GM20000 (cell line): Measurements from ENCODE around the gene DGKQ.
"Not testable (repeated sequence)": the region's sequence is repeated elsewhere in the genome, so short reads cannot be mapped to it uniquely, and the experiment has no call there.

Experiments used
- DNase-seq: peaks from one replicate; pipeline ENCODE4 v3.0.0; 2012; ENCODE audit warnings: low spot score
- TF ChIP-seq, protein P1 (sequence below): IDR thresholded peaks from 2 replicates; pipeline ENCODE4 v1.5.1; 2012; ENCODE audit warnings: mild to moderate bottlenecking, control low read depth; ENCODE audit errors: extremely low read depth, missing control alignments

Gene DGKQ

DNA sequence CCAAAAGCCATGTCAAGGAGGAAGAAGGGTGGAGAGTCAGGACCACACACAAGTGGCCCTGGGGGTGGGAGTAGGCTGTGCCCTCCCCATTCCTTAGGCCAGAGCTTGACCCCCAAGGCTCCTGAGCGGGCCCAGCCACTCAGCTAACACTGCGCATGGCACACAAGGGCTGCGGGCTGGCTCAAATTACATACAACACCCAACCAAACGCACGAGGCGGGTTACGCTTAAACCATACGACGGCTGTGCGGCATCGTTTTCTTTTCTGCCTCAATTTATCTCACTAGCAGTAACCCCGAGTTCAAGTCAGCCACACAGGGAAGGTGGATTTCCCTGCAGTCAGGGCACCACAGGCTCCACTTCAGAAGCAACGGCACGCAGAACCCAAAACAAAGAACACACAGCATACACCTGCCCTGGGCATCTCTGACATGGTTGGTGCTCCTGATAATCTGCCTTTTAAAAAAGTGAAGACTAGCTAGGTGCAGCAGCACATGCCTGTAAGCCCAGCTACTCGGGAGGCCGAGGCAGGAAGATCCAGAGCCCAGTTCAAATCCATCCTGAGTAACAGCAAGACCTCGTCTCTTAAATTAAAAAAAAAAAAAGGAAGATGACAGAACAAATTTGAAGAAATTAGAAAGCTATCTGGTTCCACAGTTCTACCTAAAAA is 44.1 kb downstream of the DGKQ start:
- TF ChIP-seq, protein P1, sequence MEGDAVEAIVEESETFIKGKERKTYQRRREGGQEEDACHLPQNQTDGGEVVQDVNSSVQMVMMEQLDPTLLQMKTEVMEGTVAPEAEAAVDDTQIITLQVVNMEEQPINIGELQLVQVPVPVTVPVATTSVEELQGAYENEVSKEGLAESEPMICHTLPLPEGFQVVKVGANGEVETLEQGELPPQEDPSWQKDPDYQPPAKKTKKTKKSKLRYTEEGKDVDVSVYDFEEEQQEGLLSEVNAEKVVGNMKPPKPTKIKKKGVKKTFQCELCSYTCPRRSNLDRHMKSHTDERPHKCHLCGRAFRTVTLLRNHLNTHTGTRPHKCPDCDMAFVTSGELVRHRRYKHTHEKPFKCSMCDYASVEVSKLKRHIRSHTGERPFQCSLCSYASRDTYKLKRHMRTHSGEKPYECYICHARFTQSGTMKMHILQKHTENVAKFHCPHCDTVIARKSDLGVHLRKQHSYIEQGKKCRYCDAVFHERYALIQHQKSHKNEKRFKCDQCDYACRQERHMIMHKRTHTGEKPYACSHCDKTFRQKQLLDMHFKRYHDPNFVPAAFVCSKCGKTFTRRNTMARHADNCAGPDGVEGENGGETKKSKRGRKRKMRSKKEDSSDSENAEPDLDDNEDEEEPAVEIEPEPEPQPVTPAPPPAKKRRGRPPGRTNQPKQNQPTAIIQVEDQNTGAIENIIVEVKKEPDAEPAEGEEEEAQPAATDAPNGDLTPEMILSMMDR = no peak
- no peak for DNase-seq

DNA sequence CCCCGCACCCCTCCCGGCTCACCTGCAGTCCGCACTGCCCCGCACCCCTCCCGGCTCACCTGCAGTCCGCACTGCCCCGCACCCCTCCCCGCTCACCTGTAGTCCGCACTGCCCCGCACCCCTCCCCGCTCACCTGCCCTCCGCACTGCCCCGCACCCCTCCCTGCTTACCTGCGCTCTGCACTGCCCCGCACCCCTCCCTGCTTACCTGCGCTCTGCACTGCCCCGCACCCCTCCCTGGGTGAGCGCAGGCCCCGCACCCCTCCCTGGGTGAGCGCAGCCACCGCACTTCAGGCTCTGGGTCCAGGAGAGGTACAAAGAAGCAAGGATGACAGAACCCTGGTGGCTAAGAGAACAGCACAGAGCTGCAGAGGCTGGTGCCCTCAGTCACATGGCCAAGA is 45.8 kb downstream of the DGKQ start:
- not testable (repeated sequence) for DNase-seq

DNA sequence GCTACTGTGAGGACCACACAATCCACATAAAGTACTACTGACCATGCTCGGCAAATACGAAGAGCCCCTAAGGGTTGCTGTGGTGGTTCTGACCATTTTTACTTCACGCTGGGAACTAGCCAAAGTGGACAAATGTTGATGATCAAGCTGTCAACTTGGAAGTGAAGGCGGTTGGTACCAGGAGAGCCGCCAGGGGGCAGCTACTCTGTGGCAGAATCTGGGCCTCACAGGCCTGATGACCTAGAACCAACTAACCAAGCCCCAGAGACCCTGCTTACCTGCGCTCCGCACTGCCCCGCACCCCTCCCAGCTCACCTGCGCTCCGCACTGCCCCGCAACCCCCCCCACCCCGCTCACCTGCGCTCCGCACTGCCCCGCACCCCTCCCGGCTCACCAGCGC is 46.8 kb downstream of the DGKQ start:
- TF ChIP-seq, protein P1 = no peak
- DNase-seq = no peak

DNA sequence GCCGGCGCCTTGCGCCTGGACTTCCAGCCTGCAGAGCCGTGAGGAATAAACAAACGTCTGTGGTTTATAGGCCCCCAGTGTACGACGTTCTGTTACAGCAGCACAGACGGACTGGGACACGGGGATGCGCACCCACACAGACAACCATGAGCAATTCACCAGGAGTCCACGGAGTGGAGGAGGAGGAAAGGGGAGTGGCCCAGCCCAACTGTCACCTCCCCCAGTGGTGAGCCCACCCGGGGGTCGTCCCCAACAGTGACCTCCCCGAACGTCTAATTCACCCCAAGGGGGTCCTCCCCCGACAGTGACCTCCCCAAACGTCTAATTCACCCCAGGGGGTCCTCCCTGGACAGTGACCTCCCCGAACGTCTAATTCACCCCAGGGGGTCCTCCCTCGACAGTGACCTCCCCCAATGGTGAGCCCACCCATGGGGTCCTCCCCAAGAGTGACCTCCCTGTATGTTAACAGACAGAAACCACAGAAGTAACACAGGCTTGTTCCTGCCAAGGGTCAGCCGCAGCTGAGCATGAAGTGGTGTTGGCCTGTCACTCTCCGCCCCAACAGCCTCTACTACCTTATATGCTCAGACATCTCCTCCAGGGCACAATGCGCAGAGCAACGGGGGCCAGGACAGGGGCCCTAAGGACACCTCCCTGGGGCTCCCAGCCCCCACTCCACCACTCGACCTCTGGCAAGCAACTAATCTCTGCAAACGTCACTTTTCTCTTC is 47.4 kb downstream of the DGKQ start:
- no peak for DNase-seq
- TF ChIP-seq, protein P1 = no peak

DNA sequence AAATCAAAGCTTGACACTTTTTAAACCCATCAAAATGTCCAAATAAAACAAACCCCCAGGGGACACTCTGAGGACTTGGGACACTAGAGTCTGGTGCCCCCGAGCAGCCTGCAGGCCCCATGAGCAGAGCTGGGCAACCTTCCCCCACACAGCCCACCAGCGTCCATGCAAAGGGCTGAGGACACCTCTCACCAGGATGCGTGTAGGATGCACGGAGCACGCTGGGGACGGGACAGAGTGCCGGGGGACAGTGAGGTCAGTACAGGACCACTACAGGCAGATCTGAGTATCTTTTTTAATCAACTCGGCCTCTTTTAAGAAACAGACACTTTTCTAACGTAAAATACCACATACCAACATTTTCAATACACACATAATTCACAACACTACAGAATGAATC is 48.2 kb downstream of the DGKQ start:
- TF ChIP-seq, protein P1 = no peak

DNA sequence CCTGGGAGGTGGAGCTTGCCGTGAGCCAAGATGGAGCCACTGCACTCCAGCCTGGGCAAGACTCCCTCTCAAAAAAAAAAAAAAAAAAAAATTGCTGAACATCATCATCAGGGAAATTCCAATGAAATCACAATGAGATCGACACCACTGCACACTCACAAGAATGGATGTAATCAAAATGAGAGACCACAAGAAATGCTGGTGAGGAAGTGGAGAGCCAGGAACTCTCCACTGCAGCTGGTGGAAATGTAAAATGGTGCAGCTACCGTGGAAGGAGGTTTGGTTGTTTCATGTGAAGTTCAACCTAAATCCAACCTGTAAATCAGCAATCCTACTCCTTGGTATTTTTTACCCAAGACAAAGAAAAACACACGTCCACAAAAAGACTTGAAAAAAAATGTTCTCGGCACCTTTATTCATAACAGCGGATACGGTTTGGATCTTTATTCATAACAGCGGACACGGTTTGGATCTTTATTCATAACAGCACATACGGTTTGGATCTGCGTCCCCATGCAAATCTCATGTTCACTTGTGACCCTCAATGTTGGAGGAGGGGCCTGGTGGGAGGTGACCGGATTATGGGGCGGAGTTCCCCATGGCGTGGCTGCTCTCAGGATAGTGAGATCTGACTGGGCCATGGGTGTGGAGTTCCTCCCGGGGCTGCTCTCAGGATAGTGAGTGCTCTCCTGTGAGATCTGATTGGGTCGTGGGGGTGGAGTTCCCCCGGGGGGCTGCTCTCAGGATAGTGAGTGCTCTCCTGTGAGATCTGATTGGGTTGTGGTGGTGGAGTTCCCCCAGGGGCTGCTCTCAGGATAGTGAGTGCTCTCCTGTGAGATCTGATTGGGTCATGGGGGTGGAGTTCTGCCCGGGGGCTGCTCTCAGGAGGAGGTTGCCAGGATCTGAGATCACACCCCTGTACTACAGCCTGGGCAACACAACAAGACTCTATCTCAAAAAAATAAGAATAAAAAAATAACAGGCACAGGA is 49.0 kb downstream of the DGKQ start:
- DNase-seq = peak; percentile 75
- TF ChIP-seq, protein P1 = no peak

More for the DNA sequence above, 48.2 kb downstream of the DGKQ start:
- no peak for DNase-seq

DNA sequence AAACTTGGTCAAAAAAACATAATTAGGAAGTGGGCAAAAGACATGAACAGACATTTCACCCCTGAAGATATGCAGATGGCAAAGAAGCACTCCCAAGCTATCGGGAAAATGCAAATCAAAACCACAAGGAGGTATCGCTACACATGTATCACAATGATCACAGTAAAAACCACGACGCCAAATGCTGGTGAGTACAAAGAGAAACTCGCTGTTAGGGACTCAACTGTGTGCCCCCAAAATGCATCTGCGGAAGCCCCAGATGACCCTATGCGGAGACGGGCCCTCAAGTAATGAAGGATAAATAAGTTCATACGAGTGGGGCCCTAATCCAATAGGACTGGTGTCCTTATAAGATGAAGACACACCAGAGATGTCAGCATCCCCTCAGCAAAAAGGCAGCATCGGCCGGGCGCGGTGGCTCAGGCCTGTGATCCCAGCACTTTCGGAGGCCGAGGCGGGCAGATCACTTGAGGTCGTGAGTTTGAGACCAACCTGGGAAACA is 51.5 kb downstream of the DGKQ start:
- TF ChIP-seq, protein P1 = no peak
- peak; percentile 72 for DNase-seq

DNA sequence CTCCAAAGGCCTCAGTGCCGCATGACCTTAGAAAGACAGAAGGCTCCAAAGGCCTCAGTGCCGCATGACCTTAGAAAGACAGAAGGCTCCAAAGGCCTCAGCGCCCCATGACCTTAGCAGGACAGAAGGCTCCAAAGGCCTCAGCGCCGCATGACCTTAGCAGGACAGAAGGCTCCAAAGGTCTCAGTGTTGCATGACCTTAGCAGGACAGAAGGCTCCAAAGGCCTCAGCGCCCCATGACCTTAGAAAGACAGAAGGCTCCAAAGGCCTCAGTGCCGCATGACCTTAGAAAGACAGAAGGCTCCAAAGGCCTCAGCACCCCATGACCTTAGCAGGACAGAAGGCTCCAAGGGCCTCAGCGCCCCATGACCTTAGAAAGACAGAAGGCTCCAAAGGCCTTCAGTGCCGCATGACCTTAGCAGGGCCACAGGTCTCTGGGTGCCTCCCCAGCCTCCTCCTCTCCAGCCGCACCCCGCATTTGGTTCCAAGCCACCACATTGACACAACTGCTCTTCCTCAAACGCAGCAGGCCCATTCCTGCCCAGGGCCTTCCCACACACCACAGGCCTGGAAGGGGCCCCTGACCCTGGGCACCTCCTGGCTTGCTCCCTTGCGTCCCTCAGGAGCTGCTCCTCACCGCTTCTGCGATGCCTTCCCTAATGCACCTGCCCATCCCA is 54.2 kb downstream of the DGKQ start:
- DNase-seq = not testable (repeated sequence)

DNA sequence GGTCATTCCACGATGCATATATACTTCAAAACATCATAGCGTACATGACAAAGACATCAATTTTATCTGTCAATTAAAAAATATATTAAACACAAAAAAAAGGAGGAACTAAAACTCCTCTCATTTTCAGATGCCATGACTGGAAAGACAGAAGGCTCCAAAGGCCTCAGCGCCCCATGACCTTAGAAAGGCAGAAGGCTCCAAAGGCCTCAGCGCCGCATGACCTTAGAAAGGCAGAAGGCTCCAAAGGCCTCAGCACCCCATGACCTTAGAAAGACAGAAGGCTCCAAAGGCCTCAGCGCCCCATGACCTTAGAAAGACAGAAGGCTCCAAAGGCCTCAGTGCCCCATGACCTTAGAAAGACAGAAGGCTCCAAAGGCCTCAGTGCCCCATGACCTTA is 54.8 kb downstream of the DGKQ start:
- not testable (repeated sequence) for DNase-seq
